Measurements from ENCODE around the gene WNK3.
"Not testable (repeated sequence)": the region's sequence is repeated elsewhere in the genome, so short reads cannot be mapped to it uniquely, and the experiment has no call there.

Gene WNK3

DNA sequence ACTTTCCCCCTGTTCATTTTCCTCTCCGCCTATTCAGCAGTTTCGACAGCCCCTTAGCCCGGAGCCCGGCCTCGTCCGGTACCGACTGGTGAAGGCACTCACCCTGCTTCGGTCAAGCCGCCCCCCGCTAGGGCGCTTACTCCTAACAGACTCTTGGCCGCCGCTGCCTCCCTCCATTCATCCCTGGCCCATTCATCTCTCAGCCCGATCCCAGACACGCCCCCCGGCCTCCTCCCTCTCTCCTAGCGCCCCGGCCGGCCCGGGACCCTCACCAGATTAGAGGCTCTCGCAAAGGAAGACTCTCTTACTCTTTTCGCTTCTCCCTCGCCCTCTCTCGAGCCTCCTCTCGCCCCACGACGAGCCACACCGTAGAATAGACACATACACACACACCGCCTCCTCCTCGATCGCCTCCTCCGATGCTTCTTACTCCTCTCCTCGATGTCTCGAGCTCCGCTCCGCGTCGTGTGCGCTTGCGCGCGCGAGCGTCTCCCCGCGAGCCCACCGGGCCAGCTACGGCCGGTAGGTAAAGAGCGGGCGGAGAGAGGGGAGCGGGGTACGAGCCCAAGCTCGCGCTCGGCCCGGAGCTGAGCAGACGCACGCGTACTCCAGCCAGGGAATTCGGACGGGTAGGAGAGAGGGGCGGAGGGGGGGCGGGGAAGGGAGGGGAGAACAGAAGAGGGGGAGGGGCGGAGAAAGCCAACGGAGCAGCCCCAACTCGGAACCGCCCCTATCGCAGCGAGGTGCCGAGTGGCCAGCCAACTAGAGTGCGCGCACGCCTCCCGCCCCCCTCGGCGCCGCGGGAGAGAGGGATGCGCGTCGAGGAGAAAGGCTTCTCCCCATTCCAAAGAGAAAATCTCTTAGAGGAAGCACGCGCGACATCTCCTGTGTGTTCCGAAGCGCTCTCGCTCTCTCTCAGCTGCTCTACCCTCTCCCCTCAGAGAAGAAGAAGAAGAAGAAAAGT, at the start of gene WNK3:
Gene WNK3 (minus strand): TSS at position 633 of the 964 bp plus-strand sequence.
- DNase-seq (ENCODE audit: low read depth), result peak; percentile 48

DNA sequence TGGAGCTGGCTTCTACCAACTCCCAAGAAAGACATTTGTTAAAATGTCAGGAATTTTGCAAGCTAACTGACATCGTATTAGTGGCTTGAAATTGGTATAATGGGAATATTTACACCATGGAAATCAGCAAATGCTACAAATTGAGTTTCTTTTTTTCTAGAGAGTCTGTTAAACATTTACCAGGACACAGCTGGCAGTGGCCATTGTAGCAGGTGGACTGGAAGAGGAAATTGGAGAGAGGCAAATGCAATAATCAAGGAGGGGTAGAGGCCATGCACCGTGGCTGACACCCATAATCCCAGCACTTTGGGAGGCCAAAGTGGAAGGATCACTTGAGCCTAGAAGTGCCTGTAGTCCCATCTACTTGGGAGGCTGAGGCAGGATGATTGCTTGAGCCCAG, 49.4 kb upstream of the WNK3 start:
- DNase-seq (ENCODE audit: low read depth), result no peak

DNA sequence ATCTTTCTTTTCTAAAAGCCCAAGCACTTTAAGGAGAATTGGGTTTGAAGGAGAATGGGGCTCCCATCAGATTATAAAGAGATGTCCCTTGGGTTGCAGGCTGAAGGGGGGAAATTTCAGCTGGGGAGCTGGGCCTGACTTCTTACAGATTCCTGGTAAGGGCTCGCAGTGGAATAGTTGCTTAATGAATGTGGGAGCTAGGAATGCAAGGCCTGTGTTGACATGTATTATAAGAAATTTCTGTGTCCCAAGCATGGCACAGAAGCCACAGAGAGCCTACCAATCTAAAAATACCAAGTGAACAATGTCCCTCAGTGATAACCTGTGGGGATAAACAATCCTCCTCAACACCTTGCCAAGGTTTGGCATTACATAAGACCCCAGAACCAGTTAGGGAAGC, 39.3 kb upstream of the WNK3 start:
- no peak for DNase-seq (ENCODE audit: low read depth)

DNA sequence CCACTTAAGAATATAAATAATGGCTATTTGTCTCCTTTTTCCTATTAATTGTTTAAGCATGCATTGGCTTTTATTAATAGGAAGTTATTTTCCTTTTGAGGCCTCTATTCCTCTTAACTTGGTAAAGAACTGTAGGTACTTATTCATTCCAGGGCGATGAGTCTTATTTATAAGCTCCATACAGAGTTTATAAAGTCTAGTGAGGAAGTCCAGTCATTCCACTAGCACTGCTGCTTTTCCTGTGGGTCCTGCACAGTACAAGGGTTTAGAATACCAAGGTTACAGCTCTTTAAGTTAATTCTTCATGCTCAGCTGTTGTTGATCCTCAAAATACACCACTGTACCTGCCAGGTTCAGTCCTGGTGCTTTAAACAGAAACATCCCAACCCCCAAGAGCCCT, 28.5 kb upstream of the WNK3 start:
- DNase-seq (ENCODE audit: low read depth), result no peak

DNA sequence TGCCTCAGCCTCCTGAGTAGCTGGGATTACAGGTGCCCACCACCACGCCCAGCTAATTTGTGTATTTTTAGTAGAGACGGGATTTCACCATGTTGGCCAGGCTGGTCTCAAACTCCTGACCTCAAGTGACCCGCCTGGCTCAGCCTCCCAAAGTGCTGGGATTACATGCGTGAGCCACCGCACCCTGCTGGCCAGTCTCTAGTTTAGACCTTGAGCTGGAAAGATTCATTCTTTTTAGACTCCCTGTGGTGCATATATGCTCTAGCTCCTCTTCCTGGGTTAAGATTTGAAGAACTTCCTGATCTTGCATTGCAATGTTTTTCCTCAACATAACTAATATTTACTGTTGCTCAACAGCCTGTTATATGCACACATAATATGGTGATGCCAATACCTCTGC, 26.8 kb upstream of the WNK3 start:
- DNase-seq (ENCODE audit: low read depth), result not testable (repeated sequence)

DNA sequence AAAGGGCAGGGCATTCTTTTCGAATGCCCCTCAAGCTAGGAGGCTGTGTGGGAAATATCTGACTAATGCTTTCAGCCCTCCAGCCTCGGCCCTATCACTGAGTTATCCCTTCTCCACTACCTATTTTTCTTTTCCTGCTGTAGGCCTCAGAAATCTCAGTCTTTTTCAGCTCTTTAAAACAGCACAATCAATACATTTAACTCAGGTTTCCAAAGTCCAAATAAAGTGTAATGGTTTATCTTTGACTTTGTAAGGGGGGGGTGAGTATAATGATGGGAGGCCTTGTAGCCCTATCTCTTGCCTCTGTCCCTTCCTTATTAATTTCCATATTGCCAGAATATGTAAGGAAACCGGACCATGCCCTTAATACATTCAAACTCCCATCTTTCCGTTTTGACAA, 1.6 kb upstream of the WNK3 start:
- DNase-seq (ENCODE audit: low read depth), result no peak

DNA sequence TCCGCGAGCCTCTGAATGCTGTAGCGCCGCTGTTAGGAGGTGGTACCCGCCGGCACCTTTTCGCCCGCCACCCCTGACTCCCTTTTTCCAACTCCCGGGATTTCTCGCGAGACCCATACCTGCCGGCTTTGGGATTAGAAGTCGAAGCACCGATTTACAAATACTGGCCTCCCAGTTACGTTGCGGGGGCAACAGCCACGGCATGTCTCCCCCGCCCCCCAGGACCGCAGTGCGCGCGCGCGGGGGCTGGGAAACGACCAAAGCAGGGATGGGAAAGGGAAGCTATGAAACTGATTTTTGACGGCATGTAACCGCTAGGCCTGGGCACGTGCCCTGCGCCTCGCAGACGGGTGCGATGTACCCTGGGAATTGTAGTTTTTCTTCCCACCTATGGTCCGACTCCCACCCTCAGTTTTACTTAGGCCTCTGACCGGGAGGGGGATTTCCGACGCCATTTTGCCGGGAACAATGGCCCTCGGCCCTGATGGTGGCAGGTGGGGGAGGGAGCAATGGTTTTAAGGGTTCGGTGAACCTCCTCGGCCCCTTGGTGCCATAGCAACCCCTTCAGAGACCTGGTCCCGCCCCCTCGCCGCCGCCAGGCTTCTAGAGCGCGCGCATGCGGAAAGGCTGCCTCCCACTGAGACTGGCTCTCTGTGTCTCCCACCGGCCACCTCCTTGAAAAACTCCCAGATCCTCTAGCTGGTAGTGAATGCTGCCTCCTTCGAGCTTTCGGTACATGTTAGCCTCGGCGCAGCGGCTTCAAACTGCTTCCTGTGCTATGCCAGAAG, 772 bp upstream of the WNK3 start:
- peak; percentile 49 for DNase-seq (ENCODE audit: low read depth)

DNA sequence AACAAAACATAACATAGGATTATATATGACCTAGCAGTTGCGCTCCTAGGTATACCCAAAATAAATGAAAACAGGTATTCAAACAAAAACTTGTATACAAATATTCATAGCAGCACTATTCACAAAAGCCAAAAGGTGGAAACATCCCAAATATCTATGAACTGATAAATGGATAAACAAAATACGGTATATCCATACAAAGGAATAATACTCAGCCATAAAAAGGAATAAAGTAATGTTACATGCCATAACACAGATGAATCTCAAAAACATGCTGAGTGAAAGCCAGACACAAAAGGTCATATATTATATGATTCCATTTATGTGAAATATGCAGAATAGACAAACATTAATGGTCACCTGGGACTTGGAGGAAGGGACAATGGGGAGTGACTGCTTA, 5.2 kb downstream of the WNK3 start:
- DNase-seq (ENCODE audit: low read depth), result no peak

DNA sequence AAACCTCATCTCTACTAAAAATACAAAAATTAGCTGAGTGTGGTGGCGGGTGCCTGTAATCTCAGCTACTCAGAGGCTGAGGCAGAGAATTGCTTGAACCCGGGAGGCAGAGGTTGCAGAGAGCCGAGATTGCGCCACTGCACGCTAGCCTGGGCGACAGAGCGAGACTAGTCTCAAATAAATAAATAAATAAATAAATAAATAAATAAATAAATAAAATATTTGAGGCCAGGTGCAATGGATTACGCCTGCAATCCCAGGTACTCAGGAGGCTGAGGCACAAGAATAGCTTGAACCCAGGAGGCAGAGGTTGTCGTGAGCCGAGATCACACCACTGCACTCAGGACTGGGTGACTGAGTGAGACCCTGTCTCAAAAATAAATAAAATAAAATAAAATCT, 20.5 kb downstream of the WNK3 start:
- not testable (repeated sequence) for DNase-seq (ENCODE audit: low read depth)

DNA sequence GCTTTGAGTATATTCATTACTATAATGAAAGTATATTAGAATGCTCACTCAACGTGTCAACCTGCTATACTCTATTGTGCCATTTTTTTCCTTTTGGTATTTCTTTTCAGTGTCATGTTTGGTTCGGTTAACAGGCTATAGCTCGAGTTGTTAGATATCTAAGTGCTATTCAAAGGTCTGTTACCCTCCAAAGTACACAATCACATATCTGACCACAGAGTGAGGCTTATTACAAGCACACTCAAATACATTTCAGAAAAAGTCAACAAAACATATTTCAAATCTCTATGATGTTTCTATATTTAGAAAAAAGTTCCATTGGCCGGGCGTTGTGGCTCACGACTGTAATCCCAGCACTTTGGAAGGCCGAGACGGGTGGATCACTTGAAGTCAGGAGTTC, 32.8 kb downstream of the WNK3 start:
- no peak for DNase-seq (ENCODE audit: low read depth)

DNA sequence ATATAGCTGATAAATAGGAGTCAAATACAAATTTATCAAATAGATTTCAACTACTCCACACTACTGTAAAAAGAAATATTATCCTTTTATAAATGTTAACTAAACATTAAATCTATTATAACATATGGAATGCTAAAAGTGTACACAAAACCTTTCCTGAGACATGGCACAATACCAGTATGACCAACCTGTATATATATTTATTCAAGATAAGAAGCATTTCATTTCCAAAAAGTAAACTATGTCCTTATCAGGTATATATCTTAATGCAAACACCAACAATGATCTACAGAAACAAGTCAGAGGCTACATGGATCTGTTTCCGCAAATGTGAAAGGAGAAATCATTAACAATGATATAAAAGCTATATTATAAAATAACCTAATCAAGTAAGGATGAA, 37.8 kb downstream of the WNK3 start:
- DNase-seq (ENCODE audit: low read depth), result no peak

DNA sequence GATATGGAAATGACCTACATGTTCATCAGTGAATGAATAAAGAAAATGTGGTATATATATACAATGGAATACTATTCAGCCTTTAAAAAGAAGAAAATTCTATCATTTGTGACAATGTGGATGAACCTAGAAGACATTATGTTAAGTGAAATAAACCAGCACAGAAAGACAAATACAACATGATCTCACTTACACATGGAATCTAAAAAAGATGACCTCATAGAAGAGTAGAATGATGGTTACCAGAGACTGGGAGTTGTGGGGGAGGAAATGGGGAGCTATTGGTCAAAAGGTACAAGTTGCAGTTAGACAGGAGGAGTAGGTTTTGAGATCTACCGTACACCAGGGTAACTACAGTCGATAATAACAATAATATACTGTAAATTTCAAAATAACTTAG, 51.5 kb downstream of the WNK3 start:
- no peak for DNase-seq (ENCODE audit: low read depth)

DNA sequence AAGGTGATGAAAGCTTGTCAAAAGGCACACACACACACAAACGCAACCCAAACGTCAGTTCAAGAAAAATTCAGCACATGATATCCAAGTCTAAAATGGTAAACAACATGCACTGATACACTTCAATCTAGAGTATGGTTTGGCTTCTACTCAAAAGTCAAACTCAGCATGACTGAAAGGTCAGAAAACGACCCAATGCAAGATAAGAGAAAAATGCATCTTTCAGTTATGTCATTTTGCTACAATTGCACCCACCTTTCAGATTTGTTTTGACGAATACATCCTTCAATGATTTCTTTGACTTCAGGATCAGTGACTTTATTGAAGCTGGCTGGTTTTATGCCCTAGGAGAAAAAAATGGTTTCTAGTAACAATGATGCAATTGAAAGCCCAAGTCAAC, 56.3 kb downstream of the WNK3 start:
- no peak for DNase-seq (ENCODE audit: low read depth)

DNA sequence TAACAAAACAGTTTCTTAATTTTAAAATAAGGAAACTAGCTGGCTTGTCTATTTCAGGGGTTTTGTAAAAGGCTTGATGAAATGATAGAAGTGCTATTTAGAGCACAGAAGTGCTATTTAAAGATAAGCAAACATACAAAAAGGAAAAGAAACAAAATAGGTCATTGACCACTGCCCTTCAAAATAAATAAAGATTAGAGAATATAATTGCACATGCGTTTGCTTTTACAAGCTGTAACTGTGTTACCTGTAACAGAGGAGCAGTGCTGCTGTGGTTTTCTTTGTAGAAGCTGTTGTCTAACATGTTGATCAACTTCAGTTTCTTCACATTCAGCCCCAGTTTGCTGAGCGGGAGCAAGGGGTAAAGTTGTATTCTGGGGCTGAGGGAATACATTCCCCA, 63.5 kb downstream of the WNK3 start:
- DNase-seq (ENCODE audit: low read depth), result no peak

DNA sequence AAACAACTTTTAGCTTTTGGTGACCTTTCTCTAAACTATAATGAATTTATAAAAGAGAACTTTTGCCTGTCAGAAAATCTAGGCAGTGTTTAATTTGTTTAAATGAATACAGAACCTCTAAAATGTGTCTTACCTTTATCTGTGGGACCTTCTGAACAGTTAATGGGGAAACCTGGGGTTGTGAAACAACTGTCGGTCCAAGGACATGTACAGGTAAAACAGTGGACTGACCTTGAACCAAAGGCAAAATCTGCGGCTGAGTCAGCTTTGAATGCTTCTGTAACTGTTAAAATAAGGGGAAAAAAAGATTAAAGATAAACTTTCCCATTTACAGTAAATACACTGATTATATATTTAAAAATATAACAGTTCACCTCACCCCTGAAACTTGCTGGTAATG, 65.1 kb downstream of the WNK3 start:
- DNase-seq (ENCODE audit: low read depth), result no peak

DNA sequence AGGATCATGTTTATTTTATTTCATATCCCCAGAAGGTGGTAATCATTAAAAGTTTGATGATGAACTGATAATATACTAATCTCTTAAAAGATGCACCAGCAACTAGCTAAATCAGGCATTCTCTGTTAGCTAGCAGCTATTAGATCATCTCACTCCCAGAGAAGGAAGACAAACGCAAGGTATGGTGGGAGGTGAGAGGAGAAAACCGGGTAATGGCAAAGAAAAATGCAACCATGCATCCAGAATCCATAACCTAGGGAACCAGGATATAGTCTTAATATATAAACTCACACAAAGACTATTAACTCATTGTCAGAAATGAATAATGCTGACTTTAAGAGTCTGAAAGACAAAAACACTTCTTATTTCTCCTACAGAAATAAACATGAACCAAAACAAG, 66.1 kb downstream of the WNK3 start:
- DNase-seq (ENCODE audit: low read depth), result no peak

DNA sequence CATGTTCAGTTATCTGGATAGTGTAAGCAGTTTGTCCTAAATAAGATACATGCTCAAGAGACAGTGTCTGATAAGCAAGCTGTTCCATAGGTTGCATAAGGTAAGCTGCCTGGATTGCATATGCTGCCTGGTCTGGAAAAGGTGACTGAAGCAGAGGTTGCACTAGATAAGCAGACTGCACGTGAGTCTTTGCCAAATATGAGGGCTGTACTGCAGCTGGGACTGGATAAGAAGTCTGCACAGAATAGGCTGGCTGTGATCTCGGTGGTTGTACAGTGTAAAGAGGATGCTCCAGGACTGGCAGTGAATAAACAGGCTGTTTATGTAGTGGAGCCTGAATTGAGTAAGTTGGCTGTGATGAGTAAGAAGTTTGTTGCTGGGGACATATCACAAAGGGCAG, 68.9 kb downstream of the WNK3 start:
- no peak for DNase-seq (ENCODE audit: low read depth)

DNA sequence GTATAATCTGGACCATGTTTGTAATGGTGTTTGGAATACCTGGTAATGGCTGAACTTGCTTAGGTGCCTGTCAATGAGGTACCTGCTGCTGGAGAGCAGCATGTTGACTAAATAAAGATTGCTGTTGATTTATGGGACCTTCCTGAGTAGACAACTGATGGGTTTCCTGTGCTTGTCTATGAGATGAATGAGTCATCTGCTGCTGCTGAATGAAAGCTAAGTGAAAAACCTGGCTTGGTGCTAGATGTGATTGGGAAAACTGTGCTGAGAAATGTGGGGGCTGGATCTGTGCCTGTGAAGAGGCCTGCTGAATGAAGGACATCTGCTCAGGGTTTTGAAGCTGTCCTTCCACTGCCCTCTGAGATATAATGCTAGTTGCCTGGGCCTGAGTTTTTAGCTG, 69.6 kb downstream of the WNK3 start:
- no peak for DNase-seq (ENCODE audit: low read depth)

DNA sequence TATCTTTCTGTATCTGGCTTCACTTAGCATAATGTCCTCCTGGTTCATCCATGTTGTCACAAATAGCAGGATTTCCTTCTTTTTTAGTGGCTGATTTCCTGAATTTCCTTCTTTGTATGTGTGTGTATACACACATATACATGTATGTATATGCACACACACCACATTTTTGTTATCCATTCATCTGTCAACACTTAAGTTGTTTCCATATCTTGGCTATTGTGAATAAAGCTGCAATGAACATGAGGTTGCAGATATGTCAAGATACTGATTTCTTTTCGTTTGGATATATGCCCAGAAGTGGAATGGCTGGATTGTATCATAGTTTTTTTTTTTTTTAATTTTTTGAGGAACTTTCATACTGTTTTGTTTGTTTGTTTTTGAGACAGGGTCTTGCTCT, 76.2 kb downstream of the WNK3 start:
- no peak for DNase-seq (ENCODE audit: low read depth)

DNA sequence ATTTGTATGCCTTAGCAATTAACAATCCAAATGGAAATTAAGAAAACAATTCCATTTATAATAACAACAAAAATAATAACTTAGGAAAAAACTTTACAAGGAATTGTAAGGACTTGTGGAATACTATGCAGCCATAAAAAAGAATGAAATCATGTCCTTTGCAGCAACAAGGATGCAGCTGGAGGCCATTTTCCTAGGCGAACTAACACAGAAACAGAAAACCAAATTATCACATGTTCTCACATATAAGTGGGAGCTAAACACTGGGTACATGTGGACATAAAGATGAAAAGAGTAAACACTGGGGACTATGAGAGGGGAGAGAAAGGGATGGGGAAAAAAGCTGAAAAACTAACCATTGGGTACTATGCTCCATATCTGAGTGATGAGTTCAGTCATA, 77.4 kb downstream of the WNK3 start:
- DNase-seq (ENCODE audit: low read depth), result no peak

DNA sequence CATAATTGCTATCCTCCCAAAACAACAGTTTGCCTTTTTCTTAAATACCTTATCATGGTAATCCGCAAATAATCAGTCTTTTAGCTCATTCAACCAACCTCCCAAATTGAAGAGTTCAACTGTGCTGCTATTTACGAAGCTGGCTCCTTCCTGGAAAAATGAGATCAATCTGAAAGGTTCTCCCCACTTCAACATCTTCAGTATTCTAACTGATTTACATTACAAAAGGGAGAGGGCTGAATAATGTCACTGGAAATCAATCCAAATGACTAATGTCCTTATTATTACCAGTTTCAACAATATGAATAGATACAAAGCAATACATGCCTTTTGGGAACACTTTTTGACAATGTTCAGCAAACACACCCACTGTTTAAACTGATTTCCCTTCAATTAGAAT, 86.2 kb downstream of the WNK3 start:
- no peak for DNase-seq (ENCODE audit: low read depth)

DNA sequence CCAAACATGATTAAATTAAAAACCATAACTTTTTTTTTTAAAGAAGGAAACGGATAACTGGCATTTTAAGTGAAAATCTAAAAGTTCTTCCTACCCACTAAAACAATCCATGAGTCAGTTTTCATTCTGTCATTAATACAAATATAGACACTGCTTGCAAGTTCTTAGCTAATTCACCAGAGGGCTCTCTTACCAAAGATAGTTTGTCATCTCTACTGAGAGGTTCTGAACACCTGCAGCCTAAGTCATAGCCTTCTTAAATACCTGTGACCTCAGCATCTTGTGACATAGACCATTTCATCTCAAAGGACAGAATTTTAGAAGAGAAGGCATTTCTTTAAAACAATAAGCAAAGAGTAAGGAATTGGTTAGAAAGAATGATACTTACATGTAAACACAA, 109.5 kb downstream of the WNK3 start:
- DNase-seq (ENCODE audit: low read depth), result no peak

DNA sequence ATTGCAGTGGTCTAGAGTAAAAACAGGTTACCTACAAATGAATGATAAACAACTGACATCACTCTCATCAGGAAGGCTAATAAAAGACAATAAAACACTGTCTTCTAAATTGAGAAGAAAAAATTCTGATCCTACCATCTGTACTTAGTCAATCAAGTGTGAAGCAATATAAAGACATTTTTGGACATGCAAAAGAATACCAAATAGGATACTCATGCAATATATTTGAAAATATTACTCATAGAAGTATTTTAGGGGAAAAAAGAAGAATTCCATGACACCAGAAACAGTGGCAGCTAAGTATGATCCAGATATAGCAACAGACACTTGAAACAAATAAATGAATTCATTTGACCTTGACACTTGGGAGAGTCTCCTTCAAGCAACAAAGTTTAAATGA, 111.0 kb downstream of the WNK3 start:
- DNase-seq (ENCODE audit: low read depth), result no peak

Data from HS-27A (cell line).